Fibroblast of gingiva (primary cell): ENCODE data around the gene F3.

ENCODE experiments used
- DNase-seq: peaks from one replicate; pipeline ENCODE4 v3.0.0-alpha.2; 2011; ENCODE audit warnings: low read depth

Gene F3

GRCh38 chr1:94527447-94528031 lies 14.0 kb downstream of the F3 start:
- DNase-seq = no peak

DNA sequence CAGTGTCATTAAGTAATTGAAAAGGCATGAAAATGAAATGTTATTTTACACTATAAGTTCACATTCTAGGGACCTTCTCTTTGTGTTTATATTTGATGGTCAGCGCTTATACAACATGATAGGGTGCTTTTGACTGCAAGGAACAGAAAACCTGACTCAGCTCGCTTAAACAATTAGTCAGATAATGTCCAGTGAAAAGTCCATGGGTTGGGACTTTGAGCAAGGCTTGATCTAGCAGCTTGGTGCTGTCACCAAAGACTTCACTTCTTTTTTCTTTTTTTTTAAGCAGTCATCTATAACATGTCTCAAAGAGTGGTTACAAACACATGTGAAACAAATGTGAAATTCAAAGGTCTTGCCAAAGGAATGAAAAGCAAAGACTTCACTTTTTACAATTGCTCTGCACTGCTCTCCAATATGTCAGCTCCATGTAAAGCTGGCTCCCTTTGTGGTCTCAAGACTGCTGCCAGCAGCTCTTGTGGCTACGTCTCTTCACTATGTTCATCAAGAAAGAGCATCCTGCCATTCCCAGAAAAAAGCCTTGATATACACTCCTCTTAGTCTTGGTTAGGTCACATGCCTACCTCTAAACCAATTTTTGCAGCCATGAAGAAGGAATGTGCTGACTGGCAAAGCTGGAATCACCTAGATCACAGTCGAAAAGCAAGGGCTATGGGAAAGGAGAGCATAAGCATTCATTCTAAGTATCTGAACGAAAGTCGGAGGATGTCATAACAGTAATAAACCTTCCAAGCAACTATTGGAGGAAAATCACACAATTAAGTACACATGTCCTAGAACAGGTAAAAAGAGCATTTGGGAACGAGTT lies 15.2 kb downstream of the F3 start:
- DNase-seq = no peak

GRCh38 chr1:94524531-94524930 lies 17.0 kb downstream of the F3 start:
- DNase-seq = no peak

DNA sequence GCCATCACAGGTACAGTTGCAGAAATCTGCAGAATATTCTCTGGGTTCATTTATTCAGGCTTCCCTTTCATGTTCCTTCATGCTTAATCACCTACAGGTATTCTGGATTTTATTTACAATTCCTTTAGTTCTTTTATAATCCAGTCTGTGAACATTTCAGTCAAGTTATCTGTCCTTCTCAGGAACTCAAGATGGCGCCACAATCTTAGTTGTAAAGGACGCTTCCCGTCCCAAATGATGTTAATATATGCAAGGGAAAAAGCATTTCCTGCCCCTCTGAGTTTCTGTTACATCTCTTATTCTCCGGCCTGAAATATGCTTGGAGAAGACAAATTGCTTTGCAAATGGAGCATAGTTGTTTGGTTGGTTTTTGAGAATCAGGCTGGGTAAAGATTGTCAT lies 19.3 kb downstream of the F3 start:
- DNase-seq = peak; percentile 63

DNA sequence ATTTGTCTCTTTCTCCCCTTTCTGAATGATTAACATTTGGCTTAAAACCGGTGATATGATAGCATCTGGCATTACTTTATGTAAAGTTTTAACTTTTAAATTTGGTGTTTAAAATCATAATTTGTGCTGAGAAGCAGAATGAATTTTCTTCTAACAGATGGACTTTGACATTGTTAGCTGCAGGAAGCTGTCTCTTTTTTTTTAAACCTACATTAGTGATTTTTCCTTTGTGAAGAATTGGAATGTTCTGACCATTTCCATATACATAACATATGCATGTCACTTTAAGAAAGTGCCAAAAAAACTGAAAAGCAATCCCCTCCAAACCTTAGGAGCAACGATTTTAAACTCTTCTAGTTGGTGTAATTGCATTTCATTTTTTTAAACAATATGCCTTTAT lies 22.2 kb downstream of the F3 start:
- no peak for DNase-seq

GRCh38 chr1:94515296-94515947 lies 26.1 kb downstream of the F3 start:
- no peak for DNase-seq

GRCh38 chr1:94514095-94514727 lies 27.3 kb downstream of the F3 start:
- no peak for DNase-seq

DNA sequence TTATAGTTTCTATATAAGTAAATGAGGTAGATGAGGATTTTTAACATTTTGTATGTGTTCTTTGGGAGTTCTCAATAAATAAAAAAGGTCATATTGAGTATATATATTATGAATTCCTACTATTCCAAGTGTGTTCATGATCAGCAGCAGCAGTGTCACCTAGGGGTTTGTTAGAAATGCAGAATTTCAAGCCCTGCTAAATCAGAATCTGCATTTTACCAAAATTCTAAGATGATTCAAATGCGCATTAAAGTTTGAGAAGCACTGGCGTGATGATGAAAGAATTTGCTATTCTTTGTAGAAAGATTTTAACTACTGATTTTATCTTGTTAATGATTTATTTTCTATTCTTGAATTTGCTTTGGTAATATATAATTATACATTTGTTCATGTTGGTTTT lies 28.7 kb downstream of the F3 start:
- no peak for DNase-seq

- DNase-seq = no peak
Observed at GRCh38 chr1:94504601-94505000, 37.0 kb downstream of the F3 start.

DNA sequence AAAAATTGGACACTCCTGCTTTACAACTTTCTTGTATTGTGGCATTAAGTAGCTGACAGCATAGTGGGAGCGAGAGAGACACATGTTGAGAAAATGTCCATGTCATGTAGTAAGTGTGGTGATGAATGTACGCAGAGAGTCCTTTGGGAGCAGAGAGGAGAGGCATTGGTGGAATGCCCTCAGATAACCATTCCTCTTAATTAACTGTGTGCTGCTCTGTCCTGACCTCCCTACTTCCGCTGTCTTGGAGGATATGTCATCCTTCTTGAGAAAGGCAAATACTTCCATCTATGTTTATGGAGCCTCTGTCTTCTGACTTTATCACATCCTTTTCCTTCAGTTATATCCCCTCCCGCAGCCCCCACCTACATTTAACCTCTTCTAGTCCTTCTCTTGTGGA lies 38.4 kb downstream of the F3 start:
- no peak for DNase-seq

DNA sequence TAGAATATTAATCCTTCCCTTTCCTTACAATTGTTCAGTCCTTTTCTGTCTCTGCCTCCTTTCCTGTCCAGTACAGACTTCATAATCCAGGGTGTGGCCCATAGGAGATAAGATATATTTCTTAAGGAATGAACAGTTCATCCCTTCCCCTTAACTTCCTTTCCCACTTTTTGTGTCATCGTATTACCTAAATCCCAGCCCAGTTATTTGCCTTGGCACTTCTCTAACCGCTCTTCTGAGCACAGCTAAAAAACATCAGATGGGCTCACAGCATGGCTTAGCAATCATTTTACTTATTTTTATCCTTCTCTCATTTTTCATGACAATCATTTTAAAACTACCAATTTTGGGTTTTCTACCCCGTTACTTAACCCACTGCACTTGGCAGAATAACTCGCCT lies 39.6 kb downstream of the F3 start:
- DNase-seq = no peak

DNA sequence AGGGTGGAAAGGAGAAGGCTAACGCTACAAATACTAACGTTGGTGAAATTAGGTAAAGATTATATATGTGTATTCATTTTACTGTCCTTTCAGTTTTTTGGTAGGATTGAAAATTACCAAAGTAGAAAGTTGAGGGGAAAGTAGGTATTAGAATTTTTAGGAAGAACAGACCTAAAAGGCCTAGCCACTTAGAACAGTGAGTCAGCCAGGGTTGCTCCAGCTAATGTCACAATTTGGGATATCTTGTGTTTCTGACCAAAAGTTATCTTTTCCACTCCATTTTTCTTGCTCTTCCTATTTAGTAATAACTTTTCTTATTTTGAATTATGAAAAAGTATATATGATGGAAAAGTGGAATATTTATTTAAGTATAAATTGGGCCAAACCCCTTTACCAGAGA lies 40.1 kb downstream of the F3 start:
- DNase-seq = no peak

- DNase-seq = no peak
Observed at GRCh38 chr1:94496076-94496755, 45.3 kb downstream of the F3 start.

DNA sequence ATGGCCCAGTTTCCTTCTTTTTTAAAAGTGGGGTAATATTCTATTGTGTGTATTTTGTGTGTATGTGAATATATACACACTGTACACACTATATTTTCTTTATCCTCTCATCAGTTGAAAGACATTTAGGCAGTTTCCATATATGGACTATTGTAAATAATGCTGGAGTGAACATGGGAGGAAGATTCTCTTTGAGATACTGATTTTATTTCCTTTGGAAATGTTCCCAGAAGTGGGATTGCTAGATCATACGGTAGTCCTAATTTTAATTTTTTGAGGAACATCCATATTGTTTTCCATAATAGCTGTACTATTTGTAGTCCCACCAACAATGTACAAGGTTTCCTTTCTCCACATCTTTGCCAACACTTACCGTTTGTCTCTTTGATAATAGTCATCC lies 51.0 kb downstream of the F3 start:
- DNase-seq = no peak

- no peak for DNase-seq
Observed at GRCh38 chr1:94486990-94487389, 54.6 kb downstream of the F3 start.

DNA sequence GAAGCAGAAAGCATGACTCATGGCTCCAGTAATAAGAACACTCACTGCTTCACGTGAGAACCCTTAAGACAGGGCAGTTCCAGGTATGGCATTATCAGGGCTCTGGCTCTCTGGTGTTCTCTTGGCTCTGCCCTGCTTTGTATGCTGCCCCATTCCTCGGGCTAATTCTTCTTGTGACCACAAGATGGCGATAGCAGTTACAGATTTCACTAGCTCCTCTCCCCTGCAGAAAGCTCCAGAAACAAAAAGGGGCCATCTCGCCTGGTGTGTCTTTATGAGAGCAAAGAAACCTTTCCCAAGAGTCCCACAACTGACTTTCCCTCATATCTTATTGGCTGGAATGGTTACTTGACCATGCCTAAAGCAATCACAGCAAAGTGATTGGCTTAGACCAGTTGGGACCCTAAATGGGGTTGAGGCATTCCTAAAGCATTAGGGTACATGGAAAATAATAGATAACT lies 60.1 kb downstream of the F3 start:
- DNase-seq = peak; percentile 53

DNA sequence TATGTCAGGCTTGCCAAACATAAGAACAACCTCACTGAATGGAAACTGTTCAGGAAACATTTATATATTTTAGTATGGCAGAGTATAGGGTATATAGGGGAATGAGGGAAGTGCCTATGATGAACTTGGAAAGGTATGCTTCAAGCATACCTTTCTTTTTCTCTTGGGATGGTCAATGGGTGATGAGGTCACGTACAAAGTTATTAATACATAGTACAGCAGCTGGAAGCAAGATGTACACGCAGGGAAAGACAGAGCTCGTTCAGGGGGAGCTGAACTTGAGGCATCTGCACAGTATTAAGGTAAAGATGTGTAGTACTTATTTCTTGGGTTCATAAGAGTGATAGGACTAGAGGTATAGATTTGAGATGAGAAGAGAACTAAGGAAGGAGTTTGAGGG lies 61.9 kb downstream of the F3 start:
- no peak for DNase-seq
